GM19455 (cell line): ENCODE results near the gene NCAPH2.

Experiments
- ATAC-seq: cut with Tn5 transposase; IDR thresholded peaks from one replicate; pipeline ENCODE4 v1.9.1; 2021; ENCODE audit not compliant: unreplicated experiment

The NCAPH2 gene

GRCh38 chr22:50488886-50489285 lies 19.1 kb upstream of the NCAPH2 start:
- ATAC-seq: no peak

GRCh38 chr22:50489363-50490243 lies 18.4 kb upstream of the NCAPH2 start:
- no peak for ATAC-seq

- ATAC-seq: no peak
These were observed 17.3 kb upstream of the NCAPH2 start for GRCh38 chr22:50490531-50491308.

- ATAC-seq: no peak
These were observed 10.9 kb upstream of the NCAPH2 start for GRCh38 chr22:50497093-50497492.

- ATAC-seq: no peak
These were observed 9.6 kb upstream of the NCAPH2 start for GRCh38 chr22:50498322-50498890.

- no peak for ATAC-seq
These were observed 7.6 kb upstream of the NCAPH2 start for GRCh38 chr22:50500452-50500851.

- ATAC-seq: no peak
These were observed 5.9 kb upstream of the NCAPH2 start for GRCh38 chr22:50502096-50502495.

- no peak for ATAC-seq
These were observed 5.2 kb upstream of the NCAPH2 start for GRCh38 chr22:50502628-50503474.

GRCh38 chr22:50503475-50504145 lies 4.4 kb upstream of the NCAPH2 start:
- no peak for ATAC-seq

GRCh38 chr22:50504369-50505211 lies 3.4 kb upstream of the NCAPH2 start:
- ATAC-seq: no peak

GRCh38 chr22:50505276-50505775 lies 2.7 kb upstream of the NCAPH2 start:
- ATAC-seq: no peak

GRCh38 chr22:50505776-50506610 lies 2.0 kb upstream of the NCAPH2 start:
- no peak for ATAC-seq

GRCh38 chr22:50506611-50507420 lies 1.2 kb upstream of the NCAPH2 start:
- ATAC-seq: peak; percentile 18

GRCh38 chr22:50507421-50507990 lies 518 bp upstream of the NCAPH2 start, which contains the start of gene LMF2:
TSS of gene LMF2 (minus strand) at chr22:50507702. CDS start at chr22:50507675, 27 bp downstream.
- ATAC-seq: peak; percentile 55

GRCh38 chr22:50508897-50509296 lies 873 bp downstream of the NCAPH2 start:
- ATAC-seq: no peak

GRCh38 chr22:50513175-50513574 lies 5.2 kb downstream of the NCAPH2 start:
- no peak for ATAC-seq

- ATAC-seq: no peak
These were observed 8.0 kb downstream of the NCAPH2 start for GRCh38 chr22:50516068-50516467.
